GM21367 (cell line): Measurements from ENCODE around the gene CREB3L2.
A peak's percentile ranks its signal among the peaks of the same experiment; 100 is the strongest.
"Not testable (repeated sequence)": the region's sequence is repeated elsewhere in the genome, so short reads cannot be mapped to it uniquely, and the experiment has no call there.

Experiments used
- ATAC-seq: cut with Tn5 transposase; IDR thresholded peaks from one replicate; pipeline ENCODE4 v1.9.1; 2021; ENCODE audit not compliant: unreplicated experiment

Gene CREB3L2

DNA sequence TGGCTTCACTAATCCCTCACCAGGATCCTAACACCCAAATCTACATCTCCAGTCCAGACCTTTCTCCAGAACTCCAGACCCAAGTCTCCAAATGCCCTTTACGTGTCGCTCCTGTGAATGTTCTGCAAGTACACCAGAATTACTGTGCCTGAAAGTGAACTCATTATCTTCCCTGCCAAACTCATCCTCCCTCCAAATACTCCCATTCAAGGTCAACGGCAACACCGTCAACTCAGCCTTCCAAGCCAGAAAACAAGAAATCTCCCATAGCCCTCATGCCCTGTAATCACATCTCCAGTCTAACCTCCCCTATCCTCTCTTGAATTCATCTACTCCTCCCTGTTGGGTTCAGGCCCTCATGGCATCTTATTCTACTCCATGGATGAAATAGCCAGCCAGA is 12.3 kb downstream of the CREB3L2 start:
- ATAC-seq, result no peak

DNA sequence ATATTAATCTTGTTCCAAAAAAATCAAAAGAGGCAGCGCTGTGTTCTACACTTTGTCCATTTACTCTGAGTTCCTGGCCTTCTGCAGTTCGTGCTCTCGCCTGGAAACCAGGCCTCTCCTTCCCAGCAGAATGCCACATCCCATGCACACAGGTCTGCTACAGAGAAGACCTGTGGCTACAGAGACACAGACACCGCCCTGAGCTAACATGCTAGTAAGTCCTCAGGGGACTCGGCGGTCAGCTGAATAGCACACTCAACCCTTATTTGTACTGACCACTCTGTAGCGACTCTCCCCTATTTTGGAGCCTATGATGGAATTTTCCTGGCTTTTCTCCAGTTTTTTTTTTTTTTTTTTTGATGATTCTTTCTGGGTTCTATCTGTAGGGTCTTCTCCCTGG is 12.8 kb downstream of the CREB3L2 start:
- no peak for ATAC-seq

DNA sequence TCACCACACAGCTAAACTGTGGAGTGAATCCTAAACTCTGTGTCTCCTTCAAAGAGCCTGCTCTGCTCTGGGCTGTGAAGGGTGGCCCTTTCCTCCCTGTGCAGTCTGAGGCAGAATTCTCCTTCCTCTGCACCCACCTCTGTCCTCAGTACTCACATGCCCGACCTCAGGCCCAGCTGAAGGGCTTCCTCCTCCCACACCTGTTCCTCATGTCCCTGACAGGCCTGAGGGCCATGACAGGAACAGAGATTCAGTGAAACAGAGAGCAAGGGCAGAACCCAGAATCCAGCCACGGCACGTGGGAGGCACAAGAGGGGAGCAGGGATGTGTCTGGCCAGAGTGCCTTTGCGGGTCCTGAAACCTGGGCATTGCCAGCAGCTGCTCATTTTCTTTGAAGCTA is 13.9 kb downstream of the CREB3L2 start:
- ATAC-seq, result peak; percentile 61

DNA sequence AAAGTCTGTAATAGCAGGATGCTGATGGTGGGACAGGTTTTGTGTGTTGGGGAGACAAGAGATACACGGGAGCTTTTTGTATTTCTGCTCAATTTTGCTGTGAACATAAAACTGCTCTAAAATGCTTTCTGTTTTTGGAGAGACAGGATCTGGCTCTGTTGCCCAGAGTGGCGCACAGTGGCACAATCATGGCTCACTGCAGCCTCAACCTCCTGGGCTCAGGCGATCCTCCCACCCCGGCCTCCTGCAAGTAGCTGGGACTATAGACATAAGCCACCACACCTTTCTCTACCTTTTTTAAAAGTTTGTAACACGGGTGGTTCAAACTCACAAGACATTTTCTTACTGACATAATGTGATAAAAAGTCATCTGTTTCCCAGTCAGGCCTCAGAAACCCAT is 14.3 kb downstream of the CREB3L2 start:
- ATAC-seq, result no peak

DNA sequence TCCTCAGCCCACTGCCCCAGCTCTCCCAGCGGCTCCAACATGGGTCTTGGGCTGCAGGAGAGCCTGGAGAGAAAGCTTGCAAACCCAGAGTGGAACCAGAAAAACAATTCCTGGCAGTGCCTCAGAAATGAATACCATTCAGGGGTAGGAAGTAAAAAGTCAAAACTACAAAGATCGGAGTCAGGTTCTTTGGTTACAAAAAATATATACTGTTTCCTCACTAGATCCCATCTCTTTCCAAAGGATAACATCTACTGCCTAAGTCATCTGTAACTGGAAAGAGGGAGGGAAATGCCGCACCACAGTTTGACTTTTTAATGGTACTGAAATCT is 14.9 kb downstream of the CREB3L2 start:
- ATAC-seq, result no peak

DNA sequence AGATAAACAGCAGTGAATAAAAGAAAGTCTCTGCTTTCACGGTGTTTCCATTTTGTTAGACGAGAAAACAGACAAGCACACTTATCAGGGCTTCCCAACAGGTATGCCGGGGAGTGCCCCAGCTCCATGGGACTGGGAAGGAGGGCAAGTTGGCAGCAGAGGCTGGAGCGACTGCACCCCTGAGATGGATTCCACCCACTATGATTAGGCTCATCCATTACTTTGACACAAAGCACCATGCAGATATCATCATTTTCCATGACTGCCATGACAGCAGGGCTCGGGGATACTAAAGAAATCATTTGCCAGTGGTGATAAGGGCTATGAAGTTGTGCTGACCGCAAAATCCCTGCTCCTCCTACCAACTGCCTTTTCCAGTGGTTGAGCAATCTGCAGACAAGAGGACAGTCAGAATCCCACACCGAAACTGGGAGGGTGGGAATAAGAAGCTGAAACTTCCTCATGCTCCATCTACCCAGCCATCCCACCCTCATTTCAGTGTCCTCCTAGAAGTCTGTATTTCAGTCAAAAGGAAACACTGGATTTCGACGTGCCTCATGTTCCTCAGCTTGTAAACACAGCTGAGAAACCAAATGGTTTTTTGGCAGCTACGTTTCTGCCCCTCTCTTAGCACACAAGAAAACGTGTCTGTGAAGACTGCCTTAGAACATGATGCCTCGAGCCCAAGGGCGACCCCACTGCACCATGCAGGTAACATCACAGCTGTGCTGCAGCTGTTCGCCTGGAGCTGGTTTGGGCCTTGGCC is 15.5 kb downstream of the CREB3L2 start:
- ATAC-seq, result no peak

DNA sequence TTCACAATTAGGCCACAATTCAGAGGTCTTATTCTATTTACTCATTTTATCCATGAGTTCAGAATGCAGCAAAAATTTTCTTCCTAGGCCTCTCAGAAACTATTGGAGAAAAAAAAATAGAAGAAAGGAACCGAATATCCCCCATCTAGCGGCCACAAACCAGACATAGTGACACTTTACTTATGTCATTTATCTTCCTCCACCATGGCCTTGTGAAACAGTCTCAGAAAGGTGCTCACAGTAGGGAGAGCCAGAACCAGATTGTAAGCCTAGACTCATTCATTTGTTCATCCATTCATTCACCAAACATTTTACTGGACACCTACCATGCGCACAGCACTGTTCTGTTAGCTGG is 16.0 kb downstream of the CREB3L2 start:
- peak; percentile 41 for ATAC-seq

DNA sequence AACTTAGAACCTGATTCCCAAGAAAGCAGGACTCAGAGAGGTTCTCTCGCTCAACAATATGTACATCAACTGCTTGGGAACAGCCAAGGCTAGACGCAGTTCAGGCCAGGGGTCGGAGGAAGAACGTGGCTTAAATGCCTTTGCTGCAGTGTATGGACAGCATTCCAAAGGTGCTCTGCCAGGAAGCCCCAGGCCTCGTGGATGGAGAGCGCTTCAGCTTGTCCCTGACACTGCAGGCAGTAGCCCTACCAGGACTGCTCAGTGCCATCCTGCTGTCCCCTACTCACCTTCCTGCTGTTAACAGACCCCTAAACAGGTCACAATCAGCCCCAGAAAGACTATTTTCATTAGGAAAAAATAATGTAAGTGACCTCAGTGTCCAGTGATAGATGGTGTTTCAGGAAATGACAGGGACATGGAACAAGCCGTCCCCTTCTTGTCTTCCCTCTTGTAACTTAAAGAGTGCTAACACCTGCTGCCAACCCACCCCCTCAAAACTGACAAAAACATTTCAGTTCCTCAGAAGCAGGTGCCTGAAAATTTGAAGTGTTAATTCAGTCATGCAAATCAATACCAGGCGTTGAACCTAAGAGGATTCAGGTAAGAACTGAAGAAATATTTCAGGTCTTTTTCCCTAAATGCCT is 16.5 kb downstream of the CREB3L2 start:
- peak; percentile 43 for ATAC-seq

DNA sequence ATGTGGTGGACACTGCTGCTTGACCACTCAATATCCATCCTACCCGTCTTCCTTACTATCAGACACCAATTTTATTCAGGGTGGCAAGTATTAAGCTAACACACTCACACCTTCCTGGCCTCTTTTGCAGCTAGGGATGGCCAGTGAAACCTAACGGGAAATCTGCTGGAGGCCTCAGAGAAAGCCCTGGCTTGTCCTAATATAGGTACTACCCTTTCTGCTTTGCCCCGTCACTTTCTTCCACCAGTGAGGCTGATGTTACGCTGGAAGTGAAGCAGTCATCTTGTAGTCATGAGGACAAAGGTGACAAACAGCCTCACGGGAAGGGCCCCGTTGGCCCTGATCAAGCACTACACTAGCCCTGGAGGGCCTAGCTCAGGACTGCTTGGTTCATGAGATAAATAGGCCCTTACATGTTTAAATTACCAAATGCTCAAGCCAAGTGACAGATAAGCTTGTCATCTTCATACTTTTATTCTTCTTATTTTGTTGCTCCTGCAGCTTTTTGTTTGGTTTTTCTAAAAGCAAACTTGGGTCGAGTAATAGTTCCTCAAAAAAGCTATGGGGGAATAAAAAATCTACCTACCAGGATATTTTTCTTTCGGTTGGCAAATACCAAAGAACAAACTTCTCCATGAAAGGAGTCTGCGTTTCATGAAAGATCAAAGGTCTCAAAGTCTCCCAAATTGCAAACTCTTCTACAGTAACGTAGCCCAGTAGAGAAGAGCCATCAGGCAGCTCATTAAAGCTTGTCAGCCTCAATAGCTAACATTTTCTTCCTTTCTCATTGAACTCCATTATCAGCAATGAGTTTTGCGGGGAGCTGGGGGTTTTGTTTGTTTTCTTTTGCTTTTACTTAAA is 17.5 kb downstream of the CREB3L2 start:
- ATAC-seq, result no peak

DNA sequence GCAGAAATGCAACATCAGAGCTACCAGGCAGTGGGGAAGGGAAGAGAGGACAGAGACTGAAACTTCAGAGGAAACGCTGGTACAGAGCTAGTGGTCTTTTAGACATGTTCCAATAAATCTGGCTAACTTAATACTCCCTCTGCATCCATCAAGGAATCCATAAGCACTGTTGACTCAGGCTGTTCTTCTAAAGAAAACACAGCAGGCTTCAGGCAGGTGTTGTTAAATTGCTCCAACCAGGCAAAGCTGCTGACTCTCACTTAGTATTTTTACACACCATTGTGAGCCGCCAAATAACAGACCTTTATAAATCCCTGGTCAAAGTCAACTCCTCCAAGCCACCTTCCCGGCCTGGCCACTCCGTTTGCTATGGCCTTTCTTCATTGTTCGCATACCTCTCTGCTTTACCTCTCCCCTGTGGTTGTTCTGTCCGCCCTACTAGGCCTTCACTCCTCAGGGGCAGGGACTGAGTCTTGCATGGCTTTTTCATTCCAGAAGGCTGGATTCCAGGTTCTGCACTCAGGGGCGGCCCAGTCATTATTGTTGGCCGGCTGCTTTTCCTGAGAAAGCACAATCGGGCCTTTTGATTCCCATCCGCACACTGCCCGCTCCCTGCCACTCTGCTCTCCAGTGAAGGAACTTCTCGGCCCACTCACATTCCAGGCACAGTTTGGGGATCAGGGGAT is 18.4 kb downstream of the CREB3L2 start:
- no peak for ATAC-seq

DNA sequence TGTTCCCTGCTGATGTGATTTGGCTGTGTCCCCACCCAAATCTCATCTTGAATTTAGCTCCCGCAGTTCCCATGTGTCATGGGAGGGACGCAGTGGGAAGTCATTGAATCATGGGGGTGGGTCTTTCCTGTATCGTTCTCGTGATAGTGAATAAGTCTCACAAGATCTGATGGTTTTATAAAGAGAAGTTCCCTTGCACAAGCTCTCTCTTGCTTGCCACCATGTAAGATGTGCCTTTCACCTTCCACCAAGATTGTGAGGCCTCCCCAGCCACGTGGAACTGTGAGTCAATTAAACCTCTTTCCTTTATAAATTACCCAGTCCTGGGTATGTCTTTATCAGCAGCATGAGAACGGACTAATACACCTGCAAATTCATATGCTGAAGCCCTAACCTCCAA is 19.5 kb downstream of the CREB3L2 start:
- not testable (repeated sequence) for ATAC-seq

DNA sequence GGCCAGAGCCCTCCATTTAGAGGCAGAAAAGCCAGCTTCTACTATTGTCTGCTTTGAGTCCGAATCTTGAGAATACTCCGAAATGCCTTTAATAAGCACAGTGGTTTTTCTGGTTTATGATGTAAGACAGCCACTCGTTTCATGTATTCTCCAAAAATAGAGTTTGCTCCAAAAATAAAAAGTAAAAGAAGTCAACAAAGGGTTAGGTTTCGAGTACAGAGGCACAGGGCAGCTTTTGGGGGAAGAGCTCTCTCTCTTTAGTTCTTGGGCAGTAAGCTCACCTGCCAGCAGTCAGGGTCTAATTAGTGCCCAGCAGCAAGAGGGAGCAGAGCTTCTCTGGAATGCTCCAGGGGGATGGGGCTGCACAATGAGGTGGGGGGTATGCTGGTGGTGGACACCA is 20.2 kb downstream of the CREB3L2 start:
- peak; percentile 69 for ATAC-seq

DNA sequence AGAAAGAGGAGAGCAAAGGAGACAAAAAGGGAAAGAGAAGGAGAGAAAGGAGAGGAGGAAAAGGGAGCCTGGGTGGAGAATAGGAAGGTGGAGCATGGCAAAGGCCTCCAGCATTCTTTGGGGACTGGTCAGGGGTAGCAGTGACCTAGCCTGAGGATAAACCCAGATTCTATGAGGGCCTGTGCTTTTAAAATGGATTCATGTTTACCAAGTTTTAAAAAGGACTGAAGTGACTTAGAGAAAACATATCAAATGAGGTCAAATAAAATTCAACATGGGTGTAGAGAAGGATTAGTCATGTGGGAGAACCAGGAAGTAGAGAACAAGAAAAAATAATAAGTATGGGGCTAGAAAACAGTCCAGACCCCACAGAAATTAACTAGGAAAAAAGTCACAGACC is 20.7 kb downstream of the CREB3L2 start:
- ATAC-seq, result no peak

DNA sequence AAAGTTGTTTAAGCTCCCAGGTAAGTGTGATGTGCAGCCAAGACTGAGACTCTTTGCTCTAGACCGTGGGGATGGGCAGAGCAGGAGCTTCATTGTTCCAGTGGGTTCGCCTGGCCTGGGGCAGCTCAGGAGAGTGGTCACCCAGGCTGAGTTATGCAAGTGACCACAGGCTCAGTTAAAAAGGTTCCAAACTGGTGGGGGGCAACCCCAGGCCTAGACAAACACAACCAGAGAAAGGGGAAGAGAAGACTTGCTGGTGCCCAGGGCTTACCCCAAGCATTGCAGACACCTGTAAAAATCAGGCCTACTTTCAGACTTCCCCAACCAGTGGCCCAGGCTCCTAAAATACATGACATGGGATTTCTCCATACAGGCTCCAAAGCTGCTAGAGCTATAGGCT is 21.6 kb downstream of the CREB3L2 start:
- no peak for ATAC-seq

DNA sequence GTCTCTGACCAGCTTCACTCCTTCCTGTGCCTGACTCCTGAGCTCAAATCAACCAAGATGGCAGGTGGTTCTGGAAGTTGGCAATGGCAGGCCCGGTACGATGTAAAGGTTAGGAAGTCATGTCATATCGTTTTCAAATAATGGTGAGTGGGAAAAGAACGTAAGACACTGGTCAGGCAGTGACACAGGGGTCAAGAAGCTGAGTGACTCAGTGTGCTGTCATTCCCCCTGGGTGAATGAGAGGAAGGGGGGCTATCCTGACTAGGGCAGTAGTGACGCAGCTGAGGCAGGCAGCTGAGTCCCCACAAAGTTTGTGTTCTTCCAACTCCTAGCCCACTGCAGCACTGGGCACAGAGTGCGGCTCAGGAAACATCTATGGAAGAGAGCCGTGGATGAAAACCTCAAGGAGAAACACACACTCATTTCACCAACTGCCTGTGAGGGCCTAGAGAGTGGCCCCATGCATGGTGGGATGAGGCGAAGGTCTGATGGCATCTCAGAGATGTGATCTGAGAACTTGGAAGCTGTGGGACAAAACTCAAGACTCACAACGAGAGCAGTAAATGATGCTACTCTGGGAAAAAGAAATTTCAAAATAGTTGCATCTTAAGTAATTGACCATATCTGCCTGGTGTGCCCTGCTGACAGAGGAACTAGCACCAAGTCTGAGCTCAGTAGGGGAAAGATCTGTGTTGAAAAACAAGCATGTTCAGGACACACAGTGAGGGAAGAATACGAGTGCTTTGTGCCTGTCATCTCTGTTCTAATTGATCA is 23.2 kb downstream of the CREB3L2 start:
- no peak for ATAC-seq

DNA sequence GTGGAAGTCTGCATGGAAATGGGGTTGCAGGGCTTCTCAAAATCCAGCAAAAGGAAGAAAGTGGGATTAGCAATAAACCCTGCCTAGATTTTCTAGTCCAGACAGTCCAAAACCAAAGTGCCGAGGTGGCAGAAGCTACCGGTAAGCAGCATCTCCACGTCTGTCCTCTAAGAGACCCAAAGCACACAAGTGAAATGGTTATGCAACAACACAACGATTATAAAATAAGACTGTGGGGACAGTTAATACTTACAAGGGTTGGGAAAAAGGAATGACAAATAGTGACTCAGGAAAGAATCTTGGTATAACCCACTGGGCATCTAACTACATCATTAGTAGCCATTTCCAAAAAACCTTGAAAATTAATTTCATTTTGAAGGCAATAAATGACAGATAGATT is 24.7 kb downstream of the CREB3L2 start:
- ATAC-seq, result no peak

DNA sequence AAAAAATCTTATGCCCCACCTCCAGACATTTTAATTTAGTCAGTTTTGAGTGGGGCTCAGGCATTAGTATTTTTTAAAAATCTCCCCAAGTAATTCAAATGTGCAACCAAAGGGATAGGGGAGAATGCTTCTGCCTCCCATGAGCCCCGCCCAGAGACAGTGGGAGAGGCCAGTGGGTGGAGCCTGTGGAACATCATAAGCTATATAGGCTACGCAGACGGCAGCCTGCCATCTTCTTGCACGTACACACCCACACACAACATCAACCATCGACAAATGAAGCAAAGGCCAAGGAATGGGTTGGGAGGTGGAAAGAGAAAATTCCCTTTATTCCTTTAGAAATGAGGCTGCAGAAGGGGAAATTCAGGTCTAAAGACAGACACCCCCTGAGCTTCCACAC is 25.2 kb downstream of the CREB3L2 start:
- no peak for ATAC-seq

DNA sequence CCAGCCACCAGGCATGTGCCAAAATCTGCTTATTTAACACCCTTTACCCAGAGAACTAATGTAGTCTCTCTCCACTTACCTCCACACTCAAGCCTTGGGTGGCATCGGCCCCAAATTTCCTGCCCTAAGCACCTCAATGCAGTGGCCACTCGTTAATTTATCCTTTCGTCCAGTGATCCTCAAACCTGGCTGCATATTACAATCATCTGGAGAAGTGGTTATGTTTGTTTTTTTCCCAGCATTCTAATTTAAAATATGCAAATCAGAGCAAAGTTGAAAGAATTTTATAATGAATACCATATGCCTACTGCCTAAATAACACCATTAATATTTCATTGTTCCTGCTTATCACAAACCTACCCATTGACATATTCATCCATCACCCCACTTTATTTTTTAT is 25.7 kb downstream of the CREB3L2 start:
- no peak for ATAC-seq

DNA sequence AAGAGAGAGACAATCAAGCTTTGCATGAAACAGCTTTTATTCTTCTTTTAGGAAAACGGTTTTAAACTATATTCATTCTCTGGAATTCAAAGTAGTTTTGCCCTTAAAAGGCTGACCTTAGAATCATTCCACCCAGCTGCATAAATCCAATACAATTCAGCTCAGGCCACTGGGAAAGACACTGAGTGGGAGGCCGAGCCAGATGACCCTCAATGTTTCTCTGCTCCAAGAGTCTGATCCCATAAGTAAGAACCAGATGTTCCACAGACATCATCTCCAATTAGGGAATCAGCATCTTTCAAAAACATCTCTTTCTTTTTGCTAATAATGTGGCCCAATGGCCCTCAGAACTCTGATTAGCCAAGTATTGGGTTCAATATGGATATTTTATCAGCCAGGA is 26.1 kb downstream of the CREB3L2 start:
- no peak for ATAC-seq

DNA sequence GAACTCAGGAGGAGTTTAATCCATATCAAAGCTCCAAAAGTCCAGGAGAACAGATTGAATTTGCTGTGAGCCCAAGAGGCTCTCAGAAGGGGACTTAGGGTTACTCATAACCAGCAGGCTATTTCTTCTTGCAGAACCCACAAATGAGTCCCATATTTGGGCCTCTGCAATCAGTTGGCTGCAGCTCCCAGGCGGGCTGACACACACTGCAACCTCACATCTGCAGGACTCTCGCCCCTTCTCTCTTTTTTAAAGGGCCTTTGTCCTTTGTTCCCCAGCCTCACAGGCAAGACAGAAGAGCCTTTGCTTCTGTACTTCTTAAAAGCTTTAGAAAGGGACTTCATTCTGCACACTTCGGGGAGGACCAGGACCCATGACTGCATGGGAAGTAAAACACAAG is 26.7 kb downstream of the CREB3L2 start:
- ATAC-seq, result peak; percentile 66

DNA sequence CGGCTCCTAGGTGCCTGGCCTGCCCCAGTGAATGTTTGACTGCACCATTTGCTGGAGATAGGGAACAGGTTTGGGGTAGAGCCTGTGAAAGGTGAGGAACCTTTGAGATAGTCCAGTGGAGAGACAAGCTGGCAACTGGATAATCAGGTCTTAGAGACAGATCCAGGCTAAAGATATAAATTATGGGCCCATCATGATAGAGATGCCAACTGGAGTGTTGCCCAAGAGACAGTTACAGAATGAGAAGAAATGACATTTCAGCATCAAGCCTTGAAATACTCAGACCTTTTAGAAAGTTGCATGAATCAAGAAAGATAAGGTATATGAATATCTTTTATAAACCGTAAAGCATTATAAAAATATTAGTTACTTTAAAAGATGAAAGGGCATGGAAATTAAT is 27.1 kb downstream of the CREB3L2 start:
- ATAC-seq, result no peak
